Measurements from ENCODE around the gene FOXI1.

FOXI1 gene

GRCh38 chr5:170105642-170106611 lies at the start of gene FOXI1:
TSS of gene FOXI1 (plus strand) at chr5:170105897. CDS start at chr5:170105958, 61 bp downstream.
- ATAC-seq (peak; percentile 26), DNase-seq (no peak)

GRCh38 chr5:170056561-170057267 lies 49.0 kb upstream of the FOXI1 start:
- DNase-seq (no peak), ATAC-seq (no peak)

- ATAC-seq (no peak), DNase-seq (no peak)
Measured at GRCh38 chr5:170057311-170057710, 48.4 kb upstream of the FOXI1 start.

- ATAC-seq (no peak), DNase-seq (no peak)
Measured at GRCh38 chr5:170059221-170059620, 46.5 kb upstream of the FOXI1 start.

- DNase-seq (no peak), ATAC-seq (no peak)
Measured at GRCh38 chr5:170067152-170067551, 38.5 kb upstream of the FOXI1 start.

- DNase-seq: no peak
- ATAC-seq: no peak
Measured at GRCh38 chr5:170067574-170068170, 38.0 kb upstream of the FOXI1 start.

GRCh38 chr5:170069512-170069911 lies 36.2 kb upstream of the FOXI1 start:
- ATAC-seq (no peak), DNase-seq (no peak)

GRCh38 chr5:170070556-170071412 lies 34.9 kb upstream of the FOXI1 start:
- DNase-seq: peak; percentile 42
- ATAC-seq: no peak

GRCh38 chr5:170071748-170072147 lies 33.9 kb upstream of the FOXI1 start:
- no peak for ATAC-seq
- no peak for DNase-seq

- ATAC-seq: no peak
Measured at GRCh38 chr5:170075696-170076095, 30.0 kb upstream of the FOXI1 start.

GRCh38 chr5:170076211-170076610 lies 29.5 kb upstream of the FOXI1 start:
- DNase-seq: no peak
- no peak for ATAC-seq

More at GRCh38 chr5:170075696-170076095, 30.0 kb upstream of the FOXI1 start:
- no peak for DNase-seq

- DNase-seq (no peak), ATAC-seq (no peak)
Measured at GRCh38 chr5:170076739-170077138, 29.0 kb upstream of the FOXI1 start.

- no peak for ATAC-seq
- DNase-seq: no peak
Measured at GRCh38 chr5:170077526-170077925, 28.2 kb upstream of the FOXI1 start.

- ATAC-seq (no peak), DNase-seq (no peak)
Measured at GRCh38 chr5:170078458-170078857, 27.2 kb upstream of the FOXI1 start.

- DNase-seq (no peak), ATAC-seq (no peak)
Measured at GRCh38 chr5:170078931-170079330, 26.8 kb upstream of the FOXI1 start.

GRCh38 chr5:170080217-170080616 lies 25.5 kb upstream of the FOXI1 start:
- ATAC-seq: no peak

GRCh38 chr5:170080786-170081445 lies 24.8 kb upstream of the FOXI1 start:
- no peak for DNase-seq
- no peak for ATAC-seq

More at GRCh38 chr5:170080217-170080616, 25.5 kb upstream of the FOXI1 start:
- no peak for DNase-seq

GRCh38 chr5:170081616-170082015 lies 24.1 kb upstream of the FOXI1 start:
- ATAC-seq (no peak), DNase-seq (no peak)

- DNase-seq (no peak), ATAC-seq (no peak)
Measured at GRCh38 chr5:170082701-170083100, 23.0 kb upstream of the FOXI1 start.

- ATAC-seq: no peak
Measured at GRCh38 chr5:170087168-170087817, 18.4 kb upstream of the FOXI1 start.

More at GRCh38 chr5:170087168-170087817, 18.4 kb upstream of the FOXI1 start:
- no peak for DNase-seq

Measured in stimulated activated naive CD8-positive, alpha-beta T cell treated with anti-CD3 and anti-CD28 coated beads, Interleukin-15, Interleukin-2, amounts not matched to agents 100 U/mL and 50 U/mL, for 24 hours (primary cell).